HEK293 (cell line): ENCODE data around the gene CALML4.

Experiments used
- CTCF ChIA-PET: fragments of 350-600 bp; formaldehyde crosslinking; extraction: SDS; loops from one replicate; lab custom pipeline; 2021; ENCODE audit warnings: antibody characterized with exemption; lab: Yijun Ruan, JAX
- POLR2A ChIA-PET: fragments of 300-600 bp; formaldehyde crosslinking; extraction: SDS; loops from one replicate; lab custom pipeline; 2020; ENCODE audit warnings: antibody characterized with exemption, inconsistent platforms; lab: Yijun Ruan, JAX
- H3K27ac ChIP-seq: fragments of 200-500 bp; sonication (Bioruptor generic); 2 replicates; pipeline ENCODE4 v1.5.1; 2014; ENCODE audit warnings: low read depth, low read length, control low read depth, inconsistent platforms; ENCODE audit errors: extremely low read depth
- H3K36me3 ChIP-seq, 2 experiments: fragments of 200-500 bp in 1 of 2; sonication (Bioruptor generic) in 1 of 2; 1 replicate in 1 of 2; 2 replicates in 1 of 2; pipeline ENCODE4 v1.5.1; 2014 to 2017; ENCODE audit warnings: inconsistent platforms in 2 of 2, low read length in 2 of 2; ENCODE audit not compliant: control insufficient read depth in 2 of 2, insufficient read depth in 1 of 2
- H3K4me1 ChIP-seq: fragments of 200-500 bp; sonication (Bioruptor generic); 2 replicates; pipeline ENCODE4 v1.5.1; 2014; ENCODE audit warnings: mild to moderate bottlenecking, low read length, inconsistent platforms; ENCODE audit not compliant: control insufficient read depth, insufficient read depth
- H3K4me3 ChIP-seq: 2 replicates; pipeline ENCODE4 v1.5.1; 2011; ENCODE audit warnings: low read depth, mild to moderate bottlenecking, control low read depth, low read length, moderate library complexity
- H3K9me3 ChIP-seq: fragments of 200-500 bp; sonication (Bioruptor generic); 2 replicates; pipeline ENCODE4 v1.5.1; 2014; ENCODE audit warnings: low read depth, low read length, inconsistent platforms; ENCODE audit not compliant: control insufficient read depth, insufficient read depth
- GLIS2 ChIP-seq: fragments of 450-650 bp; formaldehyde crosslinking; IDR thresholded peaks from 2 replicates; pipeline ENCODE4 v1.5.1; 2016; ENCODE audit warnings: missing biosample characterization, missing genetic modification characterization
- OSR2 ChIP-seq: fragments of 450-650 bp; formaldehyde crosslinking; IDR thresholded peaks from 2 replicates; pipeline ENCODE4 v1.5.1; 2016; ENCODE audit warnings: missing biosample characterization, missing genetic modification characterization
- OVOL3 ChIP-seq: fragments of 450-650 bp; formaldehyde crosslinking; IDR thresholded peaks from 2 replicates; pipeline ENCODE4 v1.5.1; 2016; ENCODE audit warnings: missing biosample characterization, missing genetic modification characterization
- SCRT1 ChIP-seq: fragments of 450-650 bp; formaldehyde crosslinking; IDR thresholded peaks from 2 replicates; pipeline ENCODE4 v1.5.1; 2016; ENCODE audit warnings: missing biosample characterization, missing genetic modification characterization, borderline replicate concordance
- SCRT2 ChIP-seq: fragments of 450-650 bp; formaldehyde crosslinking; IDR thresholded peaks from 2 replicates; pipeline ENCODE4 v1.5.1; 2016; ENCODE audit warnings: missing biosample characterization, missing genetic modification characterization
- TRIM28 ChIP-seq: IDR thresholded peaks from 2 replicates; pipeline ENCODE4 v1.6.1; 2011; ENCODE audit warnings: low read length, control low read depth, borderline replicate concordance
- ZBTB6 ChIP-seq: fragments of 450-650 bp; formaldehyde crosslinking; IDR thresholded peaks from 2 replicates; pipeline ENCODE4 v1.5.1; 2017; ENCODE audit warnings: missing biosample characterization, missing genetic modification characterization
- ZFHX2 ChIP-seq: fragments of 450-650 bp; formaldehyde crosslinking; conservative IDR thresholded peaks from 2 replicates; pipeline ENCODE4 v1.5.1; 2016; ENCODE audit warnings: missing biosample characterization, missing genetic modification characterization
- ZNF214 ChIP-seq: fragments of 450-650 bp; formaldehyde crosslinking; IDR thresholded peaks from 2 replicates; pipeline ENCODE4 v1.5.1; 2017; ENCODE audit warnings: missing biosample characterization, mild to moderate bottlenecking, missing genetic modification characterization, borderline replicate concordance
- ZNF239 ChIP-seq: fragments of 450-650 bp; formaldehyde crosslinking; IDR thresholded peaks from 2 replicates; pipeline ENCODE4 v1.5.1; 2016; ENCODE audit warnings: missing biosample characterization, missing genetic modification characterization
- ZNF514 ChIP-seq: fragments of 450-650 bp; formaldehyde crosslinking; IDR thresholded peaks from 2 replicates; pipeline ENCODE4 v1.5.1; 2016; ENCODE audit warnings: missing biosample characterization, missing genetic modification characterization
- ZNF544 ChIP-seq: fragments of 450-650 bp; formaldehyde crosslinking; IDR thresholded peaks from 2 replicates; pipeline ENCODE4 v1.5.0; 2017; ENCODE audit warnings: missing biosample characterization, missing genetic modification characterization
- ZNF596 ChIP-seq: fragments of 450-650 bp; IDR thresholded peaks from 2 replicates; pipeline ENCODE4 v1.5.0; 2018; ENCODE audit warnings: missing biosample characterization, mild to moderate bottlenecking, missing genetic modification characterization, moderate library complexity
- ZNF677 ChIP-seq: fragments of 450-650 bp; IDR thresholded peaks from 2 replicates; pipeline ENCODE4 v1.5.0; 2018; ENCODE audit warnings: missing biosample characterization, mild to moderate bottlenecking, missing genetic modification characterization, moderate library complexity
- ZNF701 ChIP-seq: fragments of 450-650 bp; formaldehyde crosslinking; IDR thresholded peaks from 2 replicates; pipeline ENCODE4 v1.5.1; 2016; ENCODE audit warnings: missing biosample characterization, missing genetic modification characterization
- ZNF792 ChIP-seq: fragments of 450-650 bp; formaldehyde crosslinking; IDR thresholded peaks from 2 replicates; pipeline ENCODE4 v1.5.1; 2016; ENCODE audit warnings: missing biosample characterization, missing genetic modification characterization
- ZNF837 ChIP-seq: fragments of 450-650 bp; formaldehyde crosslinking; IDR thresholded peaks from 2 replicates; pipeline ENCODE4 v1.5.1; 2016; ENCODE audit warnings: missing biosample characterization, missing genetic modification characterization
- ZXDB ChIP-seq: fragments of 450-650 bp; formaldehyde crosslinking; IDR thresholded peaks from 2 replicates; pipeline ENCODE4 v1.5.1; 2016; ENCODE audit warnings: missing biosample characterization, missing genetic modification characterization

CALML4 gene

GRCh38 chr15:68145706-68146105, 59.4 kb downstream of the CALML4 start:
- POLR2A ChIA-PET, result no interaction called here
- Histone ChIP-seq H3K27ac (no peak overlapping the region), H3K9me3 (no peaks in the 10 kb centered on the region), H3K4me3 (no peak overlapping the region), H3K4me1 (no peaks in the 10 kb centered on the region), H3K36me3 (peaks cover 9 to 17% of the 10 kb centered on the region in 2 experiments)
- CTCF ChIA-PET, result interaction anchor here (0.6 to 2.1 kb wide), 8 partner anchors 9 to 644 kb away, joined by 3 to 7 read pairs (median 3); no protein-coding TSS in a partner anchor
- TF ChIP-seq ZXDB (tag by site-specific recombination) (no peak), TRIM28 (no peak), ZNF514 (tag by site-specific recombination) (no peak), ZNF837 (tag by site-specific recombination) (no peak), OSR2 (tag by site-specific recombination) (no peak), OVOL3 (tag by site-specific recombination) (no peak), ZNF596 (tag by site-specific recombination) (no peak), ZNF701 (tag by site-specific recombination) (no peak), ZNF214 (tag by site-specific recombination) (no peak), ZNF544 (tag by site-specific recombination) (no peak), ZBTB6 (tag by site-specific recombination) (no peak)

DNA sequence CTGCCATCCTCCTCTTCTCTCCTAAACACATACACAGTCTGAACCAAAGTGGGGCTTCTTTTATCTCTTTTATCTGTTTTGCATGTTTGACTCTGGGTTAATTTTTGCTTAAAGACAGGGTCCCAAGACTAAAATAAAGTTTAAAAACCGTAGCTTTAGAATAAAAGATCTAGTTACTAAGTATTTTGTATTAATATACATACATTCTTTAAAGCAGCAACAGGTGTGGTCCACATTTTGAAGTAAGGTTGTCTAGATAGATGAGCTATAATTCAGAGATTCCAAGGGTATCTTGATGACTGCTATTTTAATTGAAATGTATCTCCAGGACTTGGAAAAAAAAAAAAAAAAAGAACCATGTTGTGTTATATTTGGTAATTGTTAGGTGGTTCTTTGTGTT, 61.3 kb downstream of the CALML4 start:
- Histone ChIP-seq H3K4me3 (no peak overlapping the region), H3K36me3 (peaks cover 9 to 14% of the 10 kb centered on the region in 2 experiments), H3K4me1 (no peaks in the 10 kb centered on the region), H3K9me3 (no peaks in the 10 kb centered on the region), H3K27ac (no peak overlapping the region)
- ChIA-PET POLR2A (no interaction called here), CTCF (interaction anchor here (1.0 kb wide), 1 partner anchor 11 kb away, joined by 3 read pairs; no protein-coding TSS in a partner anchor)
- TF ChIP-seq SCRT2 (tag by site-specific recombination) (peak; percentile 73; the same call in 1 of the 2 replicates), ZNF677 (tag by site-specific recombination) (no peak), SCRT1 (tag by site-specific recombination) (0 out of 2 replicates have a peak, but pooled peaks have one; percentile 53)

- Histone ChIP-seq H3K9me3 (no peaks in the 10 kb centered on the region), H3K4me3 (no peak overlapping the region), H3K36me3 (peaks cover 9 to 12% of the 10 kb centered on the region in 2 experiments), H3K4me1 (no peaks in the 10 kb centered on the region), H3K27ac (no peak overlapping the region)
- no peak for TF ChIP-seq GLIS2 (tag by site-specific recombination)
- TF ChIP-seq ZNF514 (tag by site-specific recombination), result no peak
- no peak for TF ChIP-seq ZNF239 (tag by site-specific recombination)
- no peak for TF ChIP-seq ZFHX2 (tag by site-specific recombination)
- no peak for TF ChIP-seq ZNF792 (tag by site-specific recombination)
- ChIA-PET CTCF (interaction anchor here (1.0 kb wide), 1 partner anchor 12 kb away, joined by 3 read pairs; no protein-coding TSS in a partner anchor), POLR2A (no interaction called here)
These were observed 62.0 kb downstream of the CALML4 start for GRCh38 chr15:68143129-68143528.
